SK-N-SH (cell line): ENCODE measurements around the gene HIPK2. TPM values are rescaled to one million over a fixed set of nuclear protein-coding genes. Genes with fewer than 3 reads are reported as not detected.

Source experiments
- CTCF ChIA-PET: fragments of 300-600, 350-600 bp; formaldehyde crosslinking; extraction: SDS; loops from one replicate; lab custom pipeline; 2021; lab: Yijun Ruan, JAX
- POLR2A ChIA-PET: fragments of 350-600 bp; sonication (Branson Sonifier 250); formaldehyde crosslinking; extraction: SDS; loops from one replicate; lab custom pipeline; 2020; ENCODE audit warnings: antibody characterized with exemption, inconsistent platforms; lab: Yijun Ruan, JAX
- DNase-seq: peaks from one replicate; pipeline ENCODE4 v3.0.0; 2012
- H2AFZ ChIP-seq: fragments of 200-600 bp; sonication (generic); 2 replicates; pipeline ENCODE4 v1.8.1; 2016; ENCODE audit warnings: antibody characterized with exemption, mild to moderate bottlenecking, low read depth
- H3F3A ChIP-seq: fragments of 200-600 bp; sonication (generic); replicated peaks from 2 replicates; pipeline ENCODE3; 2016; ENCODE audit warnings: antibody characterized with exemption, mild to moderate bottlenecking; ENCODE audit not compliant: insufficient read depth
- H3K27ac ChIP-seq, 2 experiments: fragments of 200-500 bp in 1 of 2; fragments of 200-600 bp in 1 of 2; sonication (Bioruptor generic) in 1 of 2; sonication (generic), shearing (Covaris generic) in 1 of 2; 2 replicates each; pipeline versions ENCODE4 v1.5.1 to v1.6.1; 2014 to 2016; ENCODE audit warnings: low read depth in 2 of 2, inconsistent platforms in 1 of 2, low read length in 1 of 2, mild to moderate bottlenecking in 1 of 2, mixed read lengths in 1 of 2
- H3K27me3 ChIP-seq: fragments of 200-600 bp; sonication (generic), shearing (Covaris generic); 2 replicates; pipeline ENCODE4 v1.6.1; 2016; ENCODE audit warnings: mixed run types; ENCODE audit not compliant: insufficient read depth
- H3K36me3 ChIP-seq, 2 experiments: fragments of 200-500 bp in 1 of 2; fragments of 200-600 bp in 1 of 2; sonication (Bioruptor generic) in 1 of 2; sonication (generic) in 1 of 2; replicated peaks in 1 of 2; 2 replicates each; pipeline versions ENCODE3 to v1.5.1; 2014 to 2016; ENCODE audit warnings: low read length in 1 of 2, mild to moderate bottlenecking in 1 of 2; ENCODE audit not compliant: insufficient read depth in 2 of 2, control insufficient read depth in 1 of 2
- H3K4me1 ChIP-seq, 2 experiments: fragments of 200-500 bp in 1 of 2; fragments of 200-600 bp in 1 of 2; sonication (Bioruptor generic) in 1 of 2; sonication (generic), shearing (Covaris generic) in 1 of 2; 2 replicates each; pipeline versions ENCODE4 v1.5.1 to v1.6.1; 2014 to 2016; ENCODE audit warnings: low read depth in 1 of 2, low read length in 1 of 2, mixed run types in 1 of 2; ENCODE audit not compliant: insufficient read depth in 2 of 2, control insufficient read depth in 1 of 2
- H3K4me2 ChIP-seq: fragments of 200-600 bp; sonication (generic), shearing (Covaris generic); 2 replicates; pipeline ENCODE4 v1.6.1; 2017; ENCODE audit warnings: mixed run types
- H3K4me3 ChIP-seq, 2 experiments: fragments of 200-500 bp in 1 of 2; fragments of 200-600 bp in 1 of 2; sonication (Bioruptor generic) in 1 of 2; sonication (generic), shearing (Covaris generic) in 1 of 2; 2 replicates each; pipeline versions ENCODE4 v1.5.1 to v1.8.1; 2014 to 2016; ENCODE audit warnings: low read depth in 2 of 2, inconsistent platforms in 1 of 2, low read length in 1 of 2, mild to moderate bottlenecking in 1 of 2, mixed read lengths in 1 of 2, moderate library complexity in 1 of 2
- H3K79me2 ChIP-seq: fragments of 200-600 bp; sonication (generic); 2 replicates; pipeline ENCODE4 v1.8.1; 2017; ENCODE audit warnings: mild to moderate bottlenecking; ENCODE audit not compliant: insufficient read depth
- H3K9ac ChIP-seq: fragments of 200-600 bp; sonication (generic); 2 replicates; pipeline ENCODE4 v1.6.1; 2017; ENCODE audit warnings: mixed run types
- H3K9me2 ChIP-seq: fragments of 200-600 bp; sonication (generic); 2 replicates; pipeline ENCODE4 v1.6.1; 2017; ENCODE audit warnings: mixed run types
- H3K9me3 ChIP-seq: fragments of 200-600 bp; sonication (generic); 2 replicates; pipeline ENCODE4 v1.6.1; 2017; ENCODE audit warnings: mixed run types, mild to moderate bottlenecking, moderate library complexity
- H4K20me1 ChIP-seq: fragments of 200-600 bp; sonication (generic); 2 replicates; pipeline ENCODE4 v1.6.1; 2017; ENCODE audit warnings: mild to moderate bottlenecking, mixed run types; ENCODE audit not compliant: insufficient read depth
- CHD2 ChIP-seq: fragments of 150-350 bp; IDR thresholded peaks from 2 replicates; pipeline ENCODE4 v1.6.1; 2018; ENCODE audit warnings: low read length; ENCODE audit not compliant: partially characterized antibody
- MEF2A ChIP-seq: IDR thresholded peaks from 2 replicates; pipeline ENCODE4 v1.4.0; 2012; ENCODE audit warnings: low read depth, borderline replicate concordance
- MXI1 ChIP-seq: IDR thresholded peaks from 2 replicates; pipeline ENCODE4 v1.6.1; 2012; ENCODE audit warnings: mild to moderate bottlenecking, low read depth, low read length, improper control_type of control experiment
- NFIC ChIP-seq: IDR thresholded peaks from 2 replicates; pipeline ENCODE4 v1.4.0; 2012; ENCODE audit warnings: borderline replicate concordance
- NRF1 ChIP-seq: IDR thresholded peaks from 2 replicates; pipeline ENCODE4 v1.6.1; 2012; ENCODE audit warnings: low read depth, mild to moderate bottlenecking, low read length
- PBX3 ChIP-seq: IDR thresholded peaks from 2 replicates; pipeline ENCODE4; 2012
- RCOR1 ChIP-seq: fragments of 150-350 bp; IDR thresholded peaks from 2 replicates; pipeline ENCODE4 v1.6.1; 2017; ENCODE audit warnings: antibody characterized with exemption, low read length
- REST ChIP-seq: IDR thresholded peaks from 2 replicates; pipeline ENCODE4 v1.6.1; 2012; ENCODE audit warnings: mild to moderate bottlenecking, low read depth, low read length, moderate library complexity
- RFX5 ChIP-seq: IDR thresholded peaks from 2 replicates; pipeline ENCODE4 v1.6.1; 2012; ENCODE audit warnings: mild to moderate bottlenecking, improper control_type of control experiment, low read length
- TCF12 ChIP-seq: IDR thresholded peaks from 2 replicates; pipeline ENCODE4 v1.4.0; 2012
- TEAD4 ChIP-seq: IDR thresholded peaks from 2 replicates; pipeline ENCODE4 v1.4.0; 2012; ENCODE audit warnings: mild to moderate bottlenecking, borderline replicate concordance; ENCODE audit not compliant: insufficient read depth
- USF1 ChIP-seq: IDR thresholded peaks from 2 replicates; pipeline ENCODE4 v1.4.0; 2012; ENCODE audit warnings: low read depth, borderline replicate concordance
- YY1 ChIP-seq: IDR thresholded peaks from 2 replicates; pipeline ENCODE4 v1.4.0; 2012; ENCODE audit warnings: low read depth, mild to moderate bottlenecking
- whole genome bisulfite sequencing: methylation state at CpG from one replicate; pipeline ENCODE4 v1.1.6; 2017; ENCODE audit warnings: low lambda C conversion rate; 5-methylcytosine and 5-hydroxymethylcytosine counted together
- polyA plus RNA-seq, 3 experiments: library from polyadenylated mRNA; depleted of rRNA; stranded (reverse); fragments of >200 nt; gene quantifications; 2 replicates each; pipeline ENCODE4 v1.2.3, GENCODE V29; 2012
- TF ChIP-seq, protein P1 (sequence below): IDR thresholded peaks from 2 replicates; pipeline ENCODE4 v1.4.0; 2012; ENCODE audit warnings: low read depth

The HIPK2 gene
- polyA plus RNA-seq, 1 of the 3 experiments (the other 2 are of a cell fraction), result 14.2 TPM

GRCh38 chr7:139804571-139804970, 26.8 kb upstream of the HIPK2 start:
- Histone ChIP-seq H3K9me2 (no peaks in the 10 kb centered on the region), H3K27ac (no peak overlapping the region), H4K20me1 (no peaks in the 10 kb centered on the region), H3K9ac (no peak overlapping the region), H3K79me2 (no peaks in the 10 kb centered on the region), H3K9me3 (no peaks in the 10 kb centered on the region), H3K4me2 (no peak overlapping the region), H3K4me3 (no peak overlapping the region), H3K27me3 (no peaks in the 10 kb centered on the region), H3K4me1 (no peaks in the 10 kb centered on the region), H3F3A (peaks cover 5% of the 10 kb centered on the region), H3K36me3 (no peaks in the 10 kb centered on the region), H2AFZ (no peak overlapping the region)
- CTCF ChIA-PET, result interaction anchor here (1.0 kb wide), 1 partner anchor 196 kb away, joined by 3 read pairs; no protein-coding TSS in a partner anchor
- 95% methylated on average over 1 of the region's 1 CpG for WGBS
- no peak for DNase-seq
- POLR2A ChIA-PET, result no interaction called here
- TF ChIP-seq MXI1 (no peak), USF1 (no peak), PBX3 (no peak), RCOR1 (no peak), TEAD4 (no peak)
- TF ChIP-seq, protein P1, sequence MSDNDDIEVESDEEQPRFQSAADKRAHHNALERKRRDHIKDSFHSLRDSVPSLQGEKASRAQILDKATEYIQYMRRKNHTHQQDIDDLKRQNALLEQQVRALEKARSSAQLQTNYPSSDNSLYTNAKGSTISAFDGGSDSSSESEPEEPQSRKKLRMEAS, result no peak

- POLR2A ChIA-PET, result no interaction called here
- DNase-seq, result no peak
- H3K9me2 ChIP-seq, result no peaks in the 10 kb centered on the region
Measured at GRCh38 chr7:139799586-139799985, 21.8 kb upstream of the HIPK2 start.

More at GRCh38 chr7:139799586-139799985, 21.8 kb upstream of the HIPK2 start:
- Histone ChIP-seq H3K4me1 (no peaks in the 10 kb centered on the region), H2AFZ (no peak overlapping the region), H3K27ac (no peak overlapping the region), H3K4me3 (no peak overlapping the region), H3K9ac (no peak overlapping the region), H3K36me3 (peaks cover 0 to 3% of the 10 kb centered on the region in 2 experiments), H3K4me2 (no peak overlapping the region), H3K9me3 (no peaks in the 10 kb centered on the region), H3K27me3 (no peaks in the 10 kb centered on the region), H3F3A (peaks cover 5% of the 10 kb centered on the region), H4K20me1 (no peaks in the 10 kb centered on the region), H3K79me2 (no peaks in the 10 kb centered on the region)
- TF ChIP-seq RFX5, result no peak
- TF ChIP-seq NRF1, result no peak
- no peak for TF ChIP-seq CHD2
- no peak for TF ChIP-seq YY1
- TF ChIP-seq TEAD4, result no peak
- TF ChIP-seq NFIC, result no peak
- TF ChIP-seq MEF2A, result no peak
- no peak for TF ChIP-seq TCF12
- TF ChIP-seq RCOR1, result no peak
- TF ChIP-seq REST, result no peak
- CTCF ChIA-PET, result interaction anchor here (1.3 kb wide), 1 partner anchor 16 kb away, joined by 4 read pairs; no protein-coding TSS in a partner anchor
- WGBS, result 84% methylated on average over 2 of the region's 2 CpGs
